ENCODE measurements around the gene KATNBL1. TPM values are rescaled to one million over a fixed set of nuclear protein-coding genes. Genes with fewer than 3 reads are reported as not detected.

Gene KATNBL1
- total and polyA plus RNA-seq, 2 experiments from 2014 or later, result 55.4 to 166 TPM

- Histone ChIP-seq H3K4me2 (peak overlapping the region; percentile 76), H3K9me2 (replicated peaks; ENCODE audit: insufficient read depth) (no peaks in the 10 kb centered on the region), H3K4me3 (peak overlapping the region; percentile 40), H4K20me1 (ENCODE audit: insufficient read depth, poor library complexity, severe bottlenecking) (no peaks in the 10 kb centered on the region), H3K9me3 (ENCODE audit: low read depth) (no peaks in the 10 kb centered on the region), H2AFZ (peak overlapping the region; percentile 93), H3K4me1 (ENCODE audit: insufficient read depth) (no peaks in the 10 kb centered on the region), H3K79me2 (peaks cover 29% of the 10 kb centered on the region), H3K36me3 (replicated peaks; ENCODE audit: insufficient read depth, low read depth) (no peaks in the 10 kb centered on the region), H3K27me3 (no peaks in the 10 kb centered on the region), H3K27ac (peak overlapping the region; percentile 89)
- DNase-seq (ENCODE audit: low spot score), result no peak
- 93% methylated on average over 24 of the region's 24 CpGs for WGBS (ENCODE audit: low lambda C conversion rate, missing lambda C conversion rate)
- TF ChIP-seq CTCF (IDR thresholded peaks at IDR 0.05; ENCODE audit: poor library complexity) (no peak), EZH2 (IDR thresholded peaks at IDR 0.05; ENCODE audit: borderline replicate concordance) (no peak), EZH2phosphoT487 (IDR thresholded peaks at IDR 0.05; ENCODE audit: low read depth, severe bottlenecking, unreplicated experiment) (no peak)
Measured at GRCh38 chr15:34223904-34224596, 14.2 kb upstream of the KATNBL1 start.

DNA sequence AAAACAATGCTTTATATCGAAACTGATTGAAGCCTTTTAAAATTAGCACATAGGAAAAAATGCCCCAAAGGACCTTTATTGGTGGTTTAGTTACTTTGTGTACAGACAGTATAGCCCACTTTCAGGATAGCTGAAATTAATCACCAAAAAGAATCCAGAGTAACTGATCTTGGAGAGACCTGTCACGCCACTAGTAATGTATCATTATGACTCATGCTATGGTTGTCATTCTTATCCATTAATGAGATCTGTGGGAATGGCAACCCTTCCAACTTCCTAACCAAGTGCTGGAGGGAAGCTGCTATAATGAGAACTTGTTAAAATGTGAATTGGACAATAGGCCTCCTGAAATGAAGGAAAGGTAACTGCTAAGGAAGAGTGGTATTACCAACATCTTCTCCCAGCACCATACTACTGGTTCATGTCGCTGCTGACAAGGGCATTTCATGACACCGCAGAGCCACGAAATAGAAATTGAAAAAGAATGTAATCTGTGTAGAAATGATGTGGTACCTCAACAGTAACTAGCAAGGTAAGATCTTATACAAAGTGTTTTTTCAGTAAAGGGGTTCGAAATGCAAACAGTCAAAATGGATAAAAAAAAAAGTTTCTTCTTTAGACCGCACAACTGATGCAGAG lies 7.8 kb upstream of the KATNBL1 start:
- 88% methylated on average over 7 of the region's 7 CpGs for WGBS (ENCODE audit: low lambda C conversion rate, missing lambda C conversion rate)
- TF ChIP-seq EZH2phosphoT487 (IDR thresholded peaks at IDR 0.05; ENCODE audit: low read depth, severe bottlenecking, unreplicated experiment), result no peak
- no peak for TF ChIP-seq CTCF (IDR thresholded peaks at IDR 0.05; ENCODE audit: poor library complexity)
- Histone ChIP-seq H2AFZ (no peak overlapping the region), H3K36me3 (replicated peaks; ENCODE audit: insufficient read depth, low read depth) (no peaks in the 10 kb centered on the region), H3K27ac (no peak overlapping the region), H3K27me3 (no peaks in the 10 kb centered on the region), H3K4me2 (no peak overlapping the region), H3K4me3 (no peak overlapping the region), H4K20me1 (ENCODE audit: insufficient read depth, poor library complexity, severe bottlenecking) (no peaks in the 10 kb centered on the region), H3K79me2 (no peaks in the 10 kb centered on the region), H3K9me3 (ENCODE audit: low read depth) (no peaks in the 10 kb centered on the region), H3K4me1 (ENCODE audit: insufficient read depth) (no peaks in the 10 kb centered on the region), H3K9me2 (replicated peaks; ENCODE audit: insufficient read depth) (no peaks in the 10 kb centered on the region)
- DNase-seq (ENCODE audit: low spot score), result no peak

DNA sequence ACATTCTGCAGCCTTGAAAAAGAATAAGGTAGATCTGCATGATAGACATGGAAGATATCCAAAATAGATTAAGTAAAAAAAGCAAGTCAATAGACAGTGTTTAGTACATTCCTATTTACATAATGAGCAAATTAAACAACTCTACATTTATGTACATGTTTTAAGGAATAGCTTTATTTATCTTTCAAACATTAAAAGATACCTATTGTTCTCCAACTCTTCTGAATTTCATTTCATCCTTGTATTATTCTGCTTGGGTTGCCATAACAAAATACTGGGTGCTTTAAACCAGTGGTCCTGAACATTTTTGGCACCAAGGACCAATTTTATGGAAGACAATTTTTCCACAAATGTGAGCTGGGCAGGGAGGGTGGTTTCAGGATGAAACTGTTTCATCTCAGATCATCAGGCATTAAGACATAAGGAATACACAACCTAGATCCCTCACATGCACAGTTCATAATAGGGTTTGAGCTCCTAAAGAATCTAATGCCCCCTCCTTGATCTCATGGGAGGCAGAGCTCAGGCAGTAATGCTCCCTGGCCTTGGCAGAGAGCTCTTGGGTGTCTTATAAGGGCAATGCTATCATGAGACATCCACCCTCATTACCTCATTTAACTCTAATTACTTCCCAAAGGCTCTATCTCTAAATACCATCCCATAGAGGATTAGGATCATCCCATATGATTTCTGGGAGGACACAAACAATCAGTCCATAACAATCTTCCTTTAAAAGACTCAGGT lies 6.8 kb upstream of the KATNBL1 start:
- Histone ChIP-seq H3K4me3 (no peak overlapping the region), H4K20me1 (ENCODE audit: insufficient read depth, poor library complexity, severe bottlenecking) (no peaks in the 10 kb centered on the region), H3K9me2 (replicated peaks; ENCODE audit: insufficient read depth) (no peaks in the 10 kb centered on the region), H3K4me1 (ENCODE audit: insufficient read depth) (no peaks in the 10 kb centered on the region), H3K27ac (no peak overlapping the region), H3K27me3 (no peaks in the 10 kb centered on the region), H3K36me3 (replicated peaks; ENCODE audit: insufficient read depth, low read depth) (no peaks in the 10 kb centered on the region), H3K4me2 (no peak overlapping the region), H2AFZ (no peak overlapping the region), H3K79me2 (no peaks in the 10 kb centered on the region), H3K9me3 (ENCODE audit: low read depth) (no peaks in the 10 kb centered on the region)
- TF ChIP-seq EZH2 (IDR thresholded peaks at IDR 0.05; ENCODE audit: borderline replicate concordance), result no peak
- no peak for TF ChIP-seq CTCF (IDR thresholded peaks at IDR 0.05; ENCODE audit: poor library complexity)
- no peak for TF ChIP-seq EZH2phosphoT487 (IDR thresholded peaks at IDR 0.05; ENCODE audit: low read depth, severe bottlenecking, unreplicated experiment)
- no peak for DNase-seq (ENCODE audit: low spot score)
